HTERT RPE-1 (cell line): Measurements from ENCODE around the gene GM2A.
"Not testable (repeated sequence)": the region's sequence is repeated elsewhere in the genome, so short reads cannot be mapped to it uniquely, and the experiment has no call there.

ENCODE experiments used
- in situ Hi-C: fragments of 300-500 bp; cut with MboI; formaldehyde crosslinking; loops from 4 replicates; pipeline ENCODE4 v1.14.3; 2020; ENCODE audit warnings: low sequenced_read_pairs

GM2A gene

GRCh38 chr5:151227918-151228447 lies 25.0 kb upstream of the GM2A start:
- in situ Hi-C loops: no loop called here

GRCh38 chr5:151228986-151229385 lies 24.0 kb upstream of the GM2A start:
- in situ Hi-C loops: no loop called here

GRCh38 chr5:151230048-151230680 lies 22.8 kb upstream of the GM2A start:
- in situ Hi-C loops: no loop called here

GRCh38 chr5:151231359-151231758 lies 21.6 kb upstream of the GM2A start:
- in situ Hi-C loops: no loop called here

- in situ Hi-C loops: no loop called here
Observed at GRCh38 chr5:151233616-151234085, 19.3 kb upstream of the GM2A start.

- in situ Hi-C loops: no loop called here
Observed at GRCh38 chr5:151234476-151235238, 18.3 kb upstream of the GM2A start.

GRCh38 chr5:151235239-151235571 lies 17.8 kb upstream of the GM2A start:
- in situ Hi-C loops: not testable (repeated sequence)

- in situ Hi-C loops: no loop called here
Observed at GRCh38 chr5:151236888-151237287, 16.1 kb upstream of the GM2A start.

GRCh38 chr5:151237685-151238084 lies 15.3 kb upstream of the GM2A start:
- in situ Hi-C loops: no loop called here

- in situ Hi-C loops: no loop called here
Observed at GRCh38 chr5:151238303-151238741, 14.7 kb upstream of the GM2A start.

GRCh38 chr5:151239237-151239861 lies 13.6 kb upstream of the GM2A start:
- in situ Hi-C loops: no loop called here

GRCh38 chr5:151240268-151240835 lies 12.6 kb upstream of the GM2A start:
- in situ Hi-C loops: not testable (repeated sequence)

GRCh38 chr5:151240924-151241635 lies 11.9 kb upstream of the GM2A start:
- in situ Hi-C loops: no loop called here

GRCh38 chr5:151243127-151243526 lies 9.9 kb upstream of the GM2A start:
- in situ Hi-C loops: no loop called here

GRCh38 chr5:151243564-151243963 lies 9.4 kb upstream of the GM2A start:
- in situ Hi-C loops: no loop called here

GRCh38 chr5:151244206-151244605 lies 8.8 kb upstream of the GM2A start:
- in situ Hi-C loops: no loop called here

GRCh38 chr5:151245680-151246219 lies 7.2 kb upstream of the GM2A start:
- in situ Hi-C loops: no loop called here

GRCh38 chr5:151248651-151249050 lies 4.3 kb upstream of the GM2A start:
- in situ Hi-C loops: no loop called here

- in situ Hi-C loops: no loop called here
Observed at GRCh38 chr5:151249281-151249680, 3.7 kb upstream of the GM2A start.

- in situ Hi-C loops: no loop called here
Observed at GRCh38 chr5:151250346-151251000, 2.5 kb upstream of the GM2A start.
